KMS-11 (cell line): Measurements from ENCODE around the gene PLCZ1.

Experiments used
- H2AFZ ChIP-seq: fragments of 200-600 bp; sonication (generic); 2 replicates; pipeline ENCODE4 v1.6.1; 2016; ENCODE audit warnings: antibody characterized with exemption, mixed run types, low read depth
- H3K27ac ChIP-seq: fragments of 200-600 bp; sonication (generic); 2 replicates; pipeline ENCODE4 v1.6.1; 2016; ENCODE audit warnings: mild to moderate bottlenecking, mixed run types
- H3K27me3 ChIP-seq: fragments of 200-600 bp; sonication (generic); 2 replicates; pipeline ENCODE4 v1.6.1; 2017; ENCODE audit warnings: mild to moderate bottlenecking, low read depth, mixed run types, moderate library complexity; ENCODE audit not compliant: insufficient read depth
- H3K36me3 ChIP-seq: fragments of 200-600 bp; sonication (generic); 2 replicates; pipeline ENCODE4 v1.6.1; 2017; ENCODE audit warnings: mild to moderate bottlenecking, mixed run types; ENCODE audit not compliant: insufficient read depth
- H3K4me1 ChIP-seq: fragments of 200-600 bp; sonication (generic); 2 replicates; pipeline ENCODE4 v1.6.1; 2016; ENCODE audit warnings: mild to moderate bottlenecking, low read depth, mixed run types; ENCODE audit not compliant: poor library complexity, severe bottlenecking
- H3K4me2 ChIP-seq: fragments of 200-600 bp; sonication (generic); 2 replicates; pipeline ENCODE4 v1.7.0; 2016; ENCODE audit warnings: mild to moderate bottlenecking, mixed run types
- H3K4me3 ChIP-seq: fragments of 200-600 bp; sonication (generic); IDR thresholded peaks from 2 replicates; pipeline ENCODE4 v1.6.1; 2017; ENCODE audit warnings: low read depth, low read length, mixed read lengths; ENCODE audit not compliant: insufficient read depth
- H3K79me2 ChIP-seq: fragments of 200-600 bp; sonication (generic); 2 replicates; pipeline ENCODE4 v1.6.1; 2016; ENCODE audit warnings: low read depth, mixed run types; ENCODE audit not compliant: insufficient read depth
- H3K9ac ChIP-seq: fragments of 200-600 bp; sonication (generic); 2 replicates; pipeline ENCODE4 v1.6.1; 2016; ENCODE audit warnings: mild to moderate bottlenecking, mixed run types
- H4K20me1 ChIP-seq: fragments of 200-600 bp; sonication (generic); 2 replicates; pipeline ENCODE4 v1.6.1; 2016; ENCODE audit warnings: mild to moderate bottlenecking, mixed run types; ENCODE audit not compliant: insufficient read depth
- CTCF ChIP-seq: fragments of 200-600 bp; sonication (generic); conservative IDR thresholded peaks from 2 replicates; pipeline ENCODE4 v1.6.1; 2017; ENCODE audit warnings: low read depth, mild to moderate bottlenecking, antibody characterized with exemption, low read length, moderate library complexity, mixed read lengths

Gene PLCZ1

GRCh38 chr12:18690653-18691052 is 47.2 kb downstream of the PLCZ1 start:
- no peak overlapping the region for H3K27ac ChIP-seq
- H3K4me1 ChIP-seq, result no peaks in the 10 kb centered on the region
- no peak overlapping the region for H2AFZ ChIP-seq
- no peak overlapping the region for H3K9ac ChIP-seq
- H3K27me3 ChIP-seq, result no peaks in the 10 kb centered on the region
- no peaks in the 10 kb centered on the region for H3K36me3 ChIP-seq
- no peaks in the 10 kb centered on the region for H4K20me1 ChIP-seq
- H3K79me2 ChIP-seq, result no peaks in the 10 kb centered on the region
- H3K4me3 ChIP-seq, result no peak overlapping the region
- H3K4me2 ChIP-seq, result no peak overlapping the region
- no peak for TF ChIP-seq CTCF

GRCh38 chr12:18689771-18690170 is 48.0 kb downstream of the PLCZ1 start:
- H3K79me2 ChIP-seq, result no peaks in the 10 kb centered on the region
- no peak overlapping the region for H3K4me2 ChIP-seq
- no peaks in the 10 kb centered on the region for H3K36me3 ChIP-seq
- H3K4me1 ChIP-seq, result no peaks in the 10 kb centered on the region
- no peak overlapping the region for H3K9ac ChIP-seq
- H4K20me1 ChIP-seq, result no peaks in the 10 kb centered on the region
- H2AFZ ChIP-seq, result no peak overlapping the region
- H3K27ac ChIP-seq, result no peak overlapping the region
- H3K4me3 ChIP-seq, result no peak overlapping the region
- no peak for TF ChIP-seq CTCF
- H3K27me3 ChIP-seq, result no peaks in the 10 kb centered on the region

- Histone ChIP-seq H3K36me3 (no peaks in the 10 kb centered on the region), H3K79me2 (no peaks in the 10 kb centered on the region), H3K4me2 (no peak overlapping the region), H3K9ac (no peak overlapping the region), H3K4me3 (no peak overlapping the region), H3K4me1 (no peaks in the 10 kb centered on the region), H4K20me1 (no peaks in the 10 kb centered on the region), H2AFZ (no peak overlapping the region), H3K27ac (no peak overlapping the region), H3K27me3 (no peaks in the 10 kb centered on the region)
- no peak for TF ChIP-seq CTCF
Observed at GRCh38 chr12:18684430-18684829, 53.4 kb downstream of the PLCZ1 start.

GRCh38 chr12:18683327-18684013 is 54.3 kb downstream of the PLCZ1 start:
- H3K27ac ChIP-seq, result no peak overlapping the region
- H3K27me3 ChIP-seq, result no peaks in the 10 kb centered on the region
- H3K4me1 ChIP-seq, result no peaks in the 10 kb centered on the region
- no peak overlapping the region for H2AFZ ChIP-seq
- no peak overlapping the region for H3K4me3 ChIP-seq
- no peaks in the 10 kb centered on the region for H3K36me3 ChIP-seq
- no peak overlapping the region for H3K9ac ChIP-seq
- no peak for TF ChIP-seq CTCF
- no peaks in the 10 kb centered on the region for H4K20me1 ChIP-seq
- no peaks in the 10 kb centered on the region for H3K79me2 ChIP-seq
- no peak overlapping the region for H3K4me2 ChIP-seq
